ENCODE measurements around the gene RPL31.
"Not testable (repeated sequence)": the region's sequence is repeated elsewhere in the genome, so short reads cannot be mapped to it uniquely, and the experiment has no call there.

RPL31 gene

DNA sequence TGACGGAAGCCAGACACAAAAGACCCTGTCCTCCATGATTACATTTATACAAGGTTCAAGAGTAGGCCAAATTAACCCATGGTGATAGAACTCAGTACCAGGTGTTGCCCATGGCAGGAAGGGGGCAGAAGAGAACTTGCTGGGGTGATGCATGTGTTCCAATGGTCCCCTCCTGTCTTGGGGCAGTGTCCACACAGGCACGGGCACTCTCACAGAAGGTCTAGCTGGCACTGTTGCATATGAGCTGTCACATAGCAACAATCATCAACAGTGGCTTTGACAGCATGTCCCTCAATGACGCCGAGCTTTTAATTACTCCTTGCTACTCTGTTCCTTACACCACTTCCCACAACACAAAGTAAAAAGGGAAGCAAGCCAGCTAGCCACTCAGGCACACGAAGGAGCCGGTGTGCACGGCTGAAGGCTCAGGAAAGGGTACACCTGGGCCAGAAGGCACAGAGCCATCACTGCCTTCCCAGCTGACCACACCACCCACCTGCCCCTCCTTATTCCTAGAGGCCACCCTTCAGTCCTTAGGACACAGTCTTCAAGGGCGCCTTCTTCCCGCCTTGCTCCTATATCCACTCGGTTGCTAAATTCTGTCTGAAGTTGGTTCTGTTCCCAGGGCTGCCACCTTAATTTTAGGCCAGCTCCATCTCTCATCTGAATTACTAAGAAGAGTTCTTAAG, 28.9 kb downstream of the RPL31 start:
- DNase-seq: no peak

- DNase-seq: no peak
Measured at GRCh38 chr2:101032084-101032776, 30.1 kb downstream of the RPL31 start.

DNA sequence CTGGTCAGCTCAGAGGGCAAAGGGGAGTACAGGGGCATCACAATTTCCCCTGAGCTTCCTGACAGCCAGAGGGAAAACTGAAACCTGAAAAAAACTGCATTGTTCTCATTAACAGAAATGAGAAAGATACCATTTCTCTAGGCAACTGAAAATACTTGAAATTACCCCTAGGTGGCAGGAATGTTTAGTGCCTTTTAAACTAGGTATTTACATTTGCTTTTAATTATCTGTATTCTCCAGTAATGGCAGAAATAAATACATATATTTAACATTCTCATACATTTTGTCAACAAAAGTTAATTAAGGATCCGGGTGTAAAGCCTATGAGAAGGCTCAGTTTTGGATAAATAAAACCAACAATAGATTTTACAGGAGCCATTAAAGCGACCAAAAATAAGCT, 34.5 kb downstream of the RPL31 start:
- no peak for DNase-seq

- DNase-seq: no peak
Measured at GRCh38 chr2:101037161-101037755, 35.2 kb downstream of the RPL31 start.

DNA sequence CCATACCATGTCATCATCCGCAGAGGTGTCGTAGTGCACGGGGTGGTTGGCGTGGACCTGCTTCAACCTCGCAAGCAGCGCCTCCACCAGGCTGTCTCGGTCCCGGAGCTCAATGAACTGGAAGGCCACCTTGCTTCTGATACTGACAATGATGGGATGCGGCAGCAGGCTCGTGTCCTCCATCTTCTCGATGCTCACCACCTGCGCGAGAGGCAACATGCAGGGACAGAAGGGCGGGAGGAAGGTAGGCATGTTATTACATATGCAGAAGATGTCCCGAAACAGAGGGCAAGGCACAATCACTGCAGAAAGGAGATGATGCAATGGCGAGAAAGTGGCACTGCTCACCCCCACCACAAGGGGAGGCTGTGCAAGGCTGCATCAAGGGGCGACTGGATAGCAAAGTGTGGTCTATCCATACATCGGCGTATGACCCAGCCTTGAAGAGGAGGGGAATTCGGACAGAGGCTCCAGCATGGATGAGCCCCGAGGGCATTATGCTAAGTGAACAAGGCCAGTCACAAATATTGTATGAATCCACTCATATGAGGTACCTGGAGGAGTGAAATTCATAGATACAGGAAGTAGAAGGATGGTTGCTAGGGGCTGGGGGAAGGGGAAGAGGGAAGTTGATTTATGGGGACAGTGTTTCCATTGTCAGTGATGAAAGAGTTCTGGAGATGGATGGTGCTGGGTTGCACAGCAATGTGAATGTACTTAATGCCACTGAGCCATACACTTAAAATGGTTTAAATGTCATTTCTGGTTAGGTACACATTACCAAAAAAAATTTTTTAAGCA, 36.6 kb downstream of the RPL31 start:
- DNase-seq: no peak

DNA sequence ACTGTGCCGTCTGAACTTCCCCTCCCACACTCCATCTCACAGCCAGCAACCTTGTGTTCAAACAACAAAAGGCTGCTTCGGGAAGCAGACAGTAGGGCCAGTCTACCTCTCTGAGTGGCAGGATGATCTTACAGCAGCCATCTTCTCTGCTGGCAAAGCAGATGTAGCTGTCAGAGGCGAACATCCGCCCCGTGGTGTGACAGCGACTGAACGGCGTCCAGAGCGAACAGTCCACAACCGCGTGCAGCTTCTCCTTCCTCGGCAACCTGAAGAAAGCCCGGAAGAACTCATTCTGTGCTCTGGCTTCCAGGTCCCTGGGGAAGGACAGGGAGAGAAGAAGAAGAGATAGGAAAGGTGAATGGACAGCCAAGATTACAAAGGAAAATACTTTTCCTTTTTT, 38.0 kb downstream of the RPL31 start:
- DNase-seq: no peak

DNA sequence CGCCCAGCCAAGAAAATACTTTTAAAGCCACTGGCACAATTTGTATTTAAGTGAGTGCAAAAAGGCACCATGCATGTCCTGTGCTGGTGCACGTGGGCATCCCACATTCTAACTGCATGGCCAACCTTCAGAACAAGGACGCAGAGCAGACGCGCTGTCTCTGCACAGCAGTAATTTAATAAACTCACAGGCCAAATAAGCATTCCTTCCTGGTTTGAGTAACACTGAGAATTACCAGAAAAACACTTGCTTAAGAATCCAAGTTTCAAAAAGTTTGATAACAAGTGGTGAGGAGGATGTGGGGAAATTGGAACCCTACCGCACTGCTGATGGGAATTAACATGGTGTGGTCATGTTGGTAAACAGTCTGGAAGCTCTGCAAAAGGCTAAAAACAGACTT, 38.7 kb downstream of the RPL31 start:
- DNase-seq: no peak

DNA sequence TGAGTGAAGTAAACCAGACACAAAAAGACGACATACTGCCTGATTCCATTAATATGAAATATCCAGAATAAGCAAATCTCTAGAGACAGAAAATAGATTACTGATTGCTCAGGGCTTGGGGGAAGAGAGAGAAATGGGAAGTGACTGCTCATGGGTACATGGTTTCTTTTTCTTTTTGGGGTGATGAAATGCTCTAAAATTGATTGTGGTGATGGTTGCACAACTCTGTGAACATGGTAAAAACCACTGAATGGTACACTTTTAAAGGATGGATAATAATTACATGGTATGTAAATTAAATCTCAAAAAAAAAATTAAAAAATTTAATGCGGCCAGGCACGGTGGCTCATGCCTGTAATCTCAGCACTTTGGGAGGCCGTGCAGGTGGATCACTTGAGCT, 39.3 kb downstream of the RPL31 start:
- no peak for DNase-seq

DNA sequence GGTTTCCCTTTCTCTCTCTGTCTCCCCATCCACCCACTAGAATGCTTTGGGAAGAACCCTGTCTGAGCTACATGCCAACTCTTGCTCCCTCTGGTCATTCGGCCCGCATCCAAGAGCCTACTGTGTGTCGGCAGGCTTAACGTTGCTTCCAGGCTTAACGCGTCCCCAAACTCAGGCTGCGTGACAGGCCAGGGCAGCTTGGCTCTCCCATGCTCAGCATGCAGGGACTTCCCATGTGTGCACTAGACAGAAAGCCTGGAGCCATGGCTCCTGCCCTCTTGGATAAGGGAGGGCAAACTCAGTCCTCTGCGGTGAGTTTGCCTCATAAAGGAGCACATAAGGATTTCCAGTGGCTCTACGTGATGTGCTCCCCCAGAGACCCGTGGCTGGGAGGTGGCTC, 43.2 kb downstream of the RPL31 start:
- DNase-seq: no peak

- no peak for DNase-seq
Measured at GRCh38 chr2:101047075-101047766, 45.1 kb downstream of the RPL31 start.

DNA sequence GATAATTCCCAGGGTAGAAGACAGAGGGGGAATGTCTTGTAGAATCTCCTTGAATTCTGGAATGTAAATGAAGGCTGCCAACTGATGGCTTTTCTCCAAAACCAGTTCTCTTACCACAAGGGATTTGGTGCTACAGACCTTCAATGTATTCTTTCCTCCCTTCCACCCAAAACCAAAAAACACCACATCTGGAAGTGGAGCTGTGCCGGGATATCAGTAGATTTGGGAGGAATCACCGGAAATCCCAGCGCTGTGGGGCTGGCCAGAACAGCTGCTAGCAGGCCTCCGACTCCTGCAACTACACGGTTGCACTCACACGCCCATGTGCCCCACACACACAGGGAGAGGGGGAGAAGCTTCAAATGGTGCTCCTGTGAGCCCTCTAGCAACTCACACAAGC, 45.7 kb downstream of the RPL31 start:
- DNase-seq: no peak

GRCh38 chr2:101048756-101049155, 46.7 kb downstream of the RPL31 start:
- DNase-seq: no peak

DNA sequence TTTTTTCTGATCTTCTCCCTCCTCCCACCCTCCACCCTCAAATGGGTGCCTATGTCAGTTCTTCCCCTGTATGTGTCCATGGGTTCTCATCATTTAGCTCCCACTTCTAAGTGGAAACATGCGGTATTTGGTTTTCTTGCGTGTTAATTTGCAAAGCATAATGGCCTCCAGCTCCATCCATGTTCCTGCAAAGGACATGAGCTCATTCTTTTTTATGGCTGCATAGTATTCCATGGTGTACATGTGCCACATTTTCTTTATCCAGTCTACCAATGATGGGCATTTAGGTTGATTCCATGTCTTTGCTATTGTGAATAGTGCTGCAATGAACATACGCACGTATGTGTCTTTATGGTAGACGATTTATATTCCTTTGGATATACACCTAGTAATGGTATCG, 48.8 kb downstream of the RPL31 start:
- DNase-seq: not testable (repeated sequence)

GRCh38 chr2:101052147-101052546, 50.1 kb downstream of the RPL31 start:
- no peak for DNase-seq

- DNase-seq: no peak
Measured at GRCh38 chr2:101053117-101053516, 51.0 kb downstream of the RPL31 start.

All from CD4-positive, alpha-beta T cell treated with Interleukin-17A for 4 hours (primary cell).